Measurements from ENCODE around the gene MFSD12.

DNA sequence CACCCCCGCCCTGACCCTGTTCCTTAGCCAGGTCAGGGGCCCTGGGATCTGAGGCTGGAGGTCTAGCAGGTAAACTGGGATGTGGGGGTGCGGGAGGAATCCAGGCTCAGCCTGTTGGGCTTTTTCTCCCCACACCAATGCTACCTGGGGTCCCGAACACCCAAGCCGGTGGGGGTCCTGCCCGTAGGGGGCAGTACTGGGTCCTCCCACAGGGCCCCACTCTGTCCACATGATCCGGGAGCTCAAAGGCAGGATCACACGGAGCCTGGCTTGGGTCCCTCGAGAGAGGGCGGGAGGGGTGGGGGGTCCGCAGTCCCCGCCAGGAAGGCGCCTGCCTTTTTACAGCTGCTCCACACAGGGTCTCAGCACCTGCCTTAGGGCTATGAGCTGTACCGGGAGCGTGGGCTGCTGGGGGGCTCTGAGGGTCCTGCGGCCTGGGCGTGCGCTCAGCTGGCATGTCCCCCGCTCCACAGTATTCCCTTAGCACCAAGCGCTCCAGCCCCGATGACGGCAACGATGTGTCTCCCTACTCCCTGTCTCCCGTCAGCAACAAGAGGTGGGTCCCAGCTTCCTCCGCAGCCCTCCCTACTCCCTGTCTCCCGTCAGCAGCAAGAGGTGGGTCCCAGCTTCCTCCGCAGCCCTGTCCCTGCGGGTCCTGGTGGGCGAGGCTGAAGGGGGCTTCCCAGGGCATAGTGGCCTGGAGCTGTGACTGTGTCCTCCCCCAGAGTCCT is 30.7 kb downstream of the MFSD12 start:
- TF ChIP-seq, protein P1, sequence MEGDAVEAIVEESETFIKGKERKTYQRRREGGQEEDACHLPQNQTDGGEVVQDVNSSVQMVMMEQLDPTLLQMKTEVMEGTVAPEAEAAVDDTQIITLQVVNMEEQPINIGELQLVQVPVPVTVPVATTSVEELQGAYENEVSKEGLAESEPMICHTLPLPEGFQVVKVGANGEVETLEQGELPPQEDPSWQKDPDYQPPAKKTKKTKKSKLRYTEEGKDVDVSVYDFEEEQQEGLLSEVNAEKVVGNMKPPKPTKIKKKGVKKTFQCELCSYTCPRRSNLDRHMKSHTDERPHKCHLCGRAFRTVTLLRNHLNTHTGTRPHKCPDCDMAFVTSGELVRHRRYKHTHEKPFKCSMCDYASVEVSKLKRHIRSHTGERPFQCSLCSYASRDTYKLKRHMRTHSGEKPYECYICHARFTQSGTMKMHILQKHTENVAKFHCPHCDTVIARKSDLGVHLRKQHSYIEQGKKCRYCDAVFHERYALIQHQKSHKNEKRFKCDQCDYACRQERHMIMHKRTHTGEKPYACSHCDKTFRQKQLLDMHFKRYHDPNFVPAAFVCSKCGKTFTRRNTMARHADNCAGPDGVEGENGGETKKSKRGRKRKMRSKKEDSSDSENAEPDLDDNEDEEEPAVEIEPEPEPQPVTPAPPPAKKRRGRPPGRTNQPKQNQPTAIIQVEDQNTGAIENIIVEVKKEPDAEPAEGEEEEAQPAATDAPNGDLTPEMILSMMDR (IDR thresholded peaks at IDR 0.05; ENCODE audit: insufficient read depth, low read length, poor library complexity, severe bottlenecking) = peak; percentile 29
- no peak for TF ChIP-seq EZH2phosphoT487 (conservative IDR thresholded peaks at IDR 0.05; ENCODE audit: low read length)
